Measurements from ENCODE around the gene EYA2.

Gene EYA2

DNA sequence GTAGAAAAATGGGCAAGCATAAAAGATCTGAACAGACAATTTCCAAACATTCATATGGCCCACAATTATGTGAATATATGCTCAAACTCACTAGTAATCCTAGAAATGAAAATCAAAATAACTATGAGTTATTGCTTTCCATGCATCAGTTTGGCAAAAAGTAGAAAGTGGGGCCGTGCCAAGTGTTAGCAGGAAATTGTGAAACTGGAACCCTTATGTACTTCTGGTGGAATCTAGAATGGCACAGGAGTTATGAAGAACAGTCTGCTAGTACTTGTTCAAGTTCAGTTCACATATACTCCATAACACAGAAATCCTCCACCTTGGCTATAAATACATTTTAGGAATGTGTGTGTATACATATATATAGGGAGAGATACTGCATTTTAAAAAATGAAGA, 89.8 kb downstream of the EYA2 start:
- peak; percentile 69 for DNase-seq

DNA sequence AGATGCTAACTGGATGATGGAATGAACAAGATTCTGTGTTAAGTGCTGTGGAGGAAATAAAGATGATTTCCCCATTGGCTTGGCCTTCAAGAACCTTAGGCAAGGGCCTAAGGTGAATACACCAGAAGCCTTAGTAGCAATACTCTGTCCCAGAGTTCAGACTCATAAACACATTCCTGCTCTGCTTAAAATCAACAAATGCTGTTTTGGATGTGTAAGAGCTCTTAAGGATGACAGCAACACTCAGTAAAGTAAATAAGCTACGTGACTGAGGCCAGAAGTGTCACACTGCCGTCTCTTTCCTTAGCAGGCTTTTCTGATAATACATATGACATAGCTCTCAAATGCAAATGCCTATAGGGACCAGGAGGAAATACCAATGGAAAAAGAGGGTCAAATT, 90.6 kb downstream of the EYA2 start:
- no peak for DNase-seq

GRCh38 chr20:46985671-46986070, 91.0 kb downstream of the EYA2 start:
- no peak for DNase-seq

DNA sequence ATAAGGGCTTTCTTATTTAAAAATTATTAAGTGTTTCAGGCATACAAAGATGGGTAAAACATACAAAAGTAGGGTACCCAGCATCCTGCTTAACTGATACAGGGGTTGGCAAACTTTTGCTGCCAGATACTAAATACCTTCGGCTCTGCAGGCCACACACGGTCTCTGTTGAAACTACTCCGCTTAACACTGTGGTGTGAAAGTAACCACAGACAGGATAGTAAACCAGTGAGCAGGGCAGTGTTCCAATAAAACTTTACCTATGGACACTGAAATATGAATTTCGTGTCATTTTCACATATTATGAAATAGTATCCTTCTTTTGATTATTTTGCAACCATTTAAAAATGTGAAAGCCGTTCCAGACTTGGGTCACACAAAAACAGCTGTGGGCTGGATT, 92.4 kb downstream of the EYA2 start:
- peak; percentile 25 for DNase-seq

- DNase-seq, result no peak
Measured at GRCh38 chr20:46990017-46990595, 95.5 kb downstream of the EYA2 start.

DNA sequence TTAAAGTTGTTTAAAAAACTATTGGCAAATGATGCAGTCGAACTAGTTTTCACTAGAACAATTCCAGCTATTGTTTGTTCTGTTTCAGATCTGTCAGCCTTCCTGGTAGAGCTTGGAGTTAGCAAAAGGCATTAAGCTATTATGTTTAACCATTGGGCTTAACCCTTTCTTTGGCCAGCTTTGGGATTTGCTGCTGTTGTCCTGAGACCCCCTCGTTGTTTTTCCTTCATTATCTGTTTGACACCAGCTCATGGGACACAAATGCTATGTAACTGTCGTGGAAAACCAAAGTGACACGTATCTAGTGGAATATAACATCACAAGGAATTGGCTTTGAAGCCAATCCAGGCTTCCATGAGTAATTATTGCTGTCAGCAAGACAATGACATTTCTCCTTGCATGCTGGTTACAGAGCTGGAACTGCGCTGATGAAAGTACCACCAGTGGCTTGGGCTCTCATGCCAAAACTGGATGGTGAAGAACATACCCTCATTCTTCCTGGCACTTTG, 96.0 kb downstream of the EYA2 start:
- DNase-seq, result no peak

DNA sequence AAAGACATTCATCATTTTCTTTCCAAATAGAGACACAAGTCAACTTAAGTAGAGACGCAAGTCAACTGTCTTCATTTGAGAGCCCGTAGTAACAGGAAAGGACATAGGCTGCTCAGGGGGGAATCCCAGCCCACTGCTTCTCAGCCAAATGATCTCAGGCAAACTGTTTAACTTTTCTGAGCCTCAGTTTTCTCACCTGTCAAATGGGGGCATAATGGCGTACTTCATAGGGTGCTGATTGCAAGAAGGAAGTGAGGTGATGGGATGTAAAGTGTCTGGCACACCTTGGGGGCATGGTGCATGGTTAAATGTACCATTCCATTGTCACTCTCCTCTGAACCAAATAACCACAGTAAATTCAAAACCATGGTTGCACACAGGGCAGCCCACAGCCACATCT, 96.5 kb downstream of the EYA2 start:
- DNase-seq, result no peak

GRCh38 chr20:46991880-46992639, 97.4 kb downstream of the EYA2 start:
- no peak for DNase-seq

- DNase-seq, result no peak
Measured at GRCh38 chr20:46992640-46993035, 98.0 kb downstream of the EYA2 start.

DNA sequence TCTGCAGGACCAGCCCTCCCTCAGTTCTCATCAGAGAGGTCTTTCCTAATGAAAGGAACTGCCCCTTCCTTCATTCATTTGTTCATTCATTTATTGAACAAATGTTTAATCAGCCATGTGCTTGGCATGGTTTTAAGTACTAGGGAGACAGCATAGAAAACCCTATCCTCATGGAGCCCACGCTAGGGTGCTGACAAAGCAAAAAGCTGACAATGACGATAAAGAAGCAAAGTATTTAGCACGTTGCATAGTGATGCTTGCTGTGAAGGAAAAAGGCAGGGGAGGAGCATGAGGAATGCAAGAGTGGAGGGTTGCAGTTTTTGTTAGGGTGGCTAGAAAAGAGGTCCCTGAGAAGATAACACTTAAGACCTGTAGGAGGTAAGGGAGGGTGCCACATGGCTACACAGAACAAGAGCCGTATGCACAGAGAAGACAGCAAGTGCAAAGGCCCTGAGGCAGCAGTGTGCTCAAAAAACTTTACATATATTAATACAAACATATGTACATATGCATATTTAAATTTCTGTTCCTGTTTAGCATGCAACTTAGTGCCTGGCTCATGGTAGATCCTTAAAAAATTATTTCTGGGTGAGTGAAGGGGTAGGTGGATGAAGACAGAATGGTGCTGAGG, 98.9 kb downstream of the EYA2 start:
- DNase-seq, result no peak

DNA sequence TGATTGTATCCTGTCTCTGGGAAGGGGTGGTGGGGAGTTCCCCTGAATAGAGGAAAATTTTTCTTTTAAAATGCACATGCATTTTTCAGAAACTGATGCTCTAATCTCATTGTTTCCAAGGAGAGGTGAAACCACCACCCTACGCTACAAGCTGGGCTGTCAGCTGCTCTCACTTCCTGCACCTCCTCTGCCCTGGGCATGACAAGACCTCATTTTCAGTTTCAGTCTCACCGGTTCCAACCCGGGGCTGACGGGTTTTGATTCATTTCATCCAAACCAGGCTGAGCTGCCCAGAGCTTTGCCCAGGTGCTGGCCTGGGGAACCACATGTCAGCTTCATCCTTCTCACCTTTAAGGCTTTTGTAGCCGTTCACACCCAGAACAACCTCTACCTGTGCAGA, 99.7 kb downstream of the EYA2 start:
- no peak for DNase-seq

DNA sequence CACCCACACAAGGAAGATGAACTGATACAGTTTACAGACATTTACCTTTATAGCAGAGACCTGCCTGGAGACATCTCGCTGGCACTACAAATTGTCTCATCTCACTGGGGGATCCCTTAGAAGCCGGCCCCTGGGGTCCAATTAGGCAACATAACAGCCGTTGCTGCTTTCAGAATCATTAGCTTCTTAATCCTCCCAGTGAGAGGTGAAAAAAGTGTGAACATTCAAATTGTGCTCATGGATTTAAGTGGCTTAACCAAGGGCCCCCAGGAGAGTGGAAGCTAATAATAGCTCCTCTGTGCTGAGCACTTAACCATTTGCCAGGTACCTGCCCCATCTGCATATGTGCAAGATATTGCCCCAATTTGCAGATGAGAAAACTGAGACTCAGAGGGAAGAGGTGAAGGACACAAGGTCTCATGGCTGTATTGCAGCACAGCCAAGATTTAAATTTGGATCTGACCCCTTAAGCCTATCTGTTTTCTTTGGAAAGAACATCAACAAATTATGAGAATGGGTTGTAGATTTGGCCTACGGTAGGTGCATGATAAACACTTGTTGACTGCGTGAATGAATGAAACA, 101.0 kb downstream of the EYA2 start:
- no peak for DNase-seq

GRCh38 chr20:46997187-46997586, 102.5 kb downstream of the EYA2 start:
- DNase-seq, result no peak

DNA sequence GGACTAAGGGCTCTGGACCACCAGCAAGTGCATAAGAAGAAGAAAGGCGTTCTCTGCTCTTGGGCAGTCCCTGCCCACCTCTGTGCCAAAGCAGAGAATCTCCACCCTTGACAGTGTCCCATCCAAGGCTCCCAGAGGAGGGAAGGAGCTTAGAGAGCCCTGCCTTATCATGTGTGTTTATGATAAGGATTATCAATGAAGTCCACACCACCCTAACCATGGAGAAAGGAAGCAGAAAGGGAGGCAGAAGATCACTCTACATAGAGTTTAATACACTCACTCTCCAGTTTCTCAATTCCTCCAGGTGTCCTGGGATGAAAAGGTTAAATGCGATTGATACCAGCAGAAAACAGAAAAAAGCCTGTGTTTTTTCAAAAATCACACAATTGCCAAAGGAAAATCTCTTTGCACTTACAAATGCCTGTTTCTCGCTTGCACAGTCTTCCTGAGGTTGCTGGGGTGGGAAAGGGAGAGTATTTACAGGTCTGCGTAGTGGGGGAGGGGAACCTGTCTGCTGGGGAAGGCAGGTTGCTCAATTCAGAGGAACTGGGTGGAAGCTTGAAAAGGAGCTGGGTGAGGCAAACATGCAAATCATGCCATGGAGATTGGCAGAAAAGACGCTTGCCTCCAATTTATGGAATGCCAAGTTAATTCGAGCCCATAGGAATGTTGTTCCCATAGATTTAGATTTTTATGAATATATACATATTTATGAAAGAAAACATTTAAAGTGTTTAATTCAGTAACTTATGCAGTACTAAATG, 104.0 kb downstream of the EYA2 start:
- no peak for DNase-seq

DNA sequence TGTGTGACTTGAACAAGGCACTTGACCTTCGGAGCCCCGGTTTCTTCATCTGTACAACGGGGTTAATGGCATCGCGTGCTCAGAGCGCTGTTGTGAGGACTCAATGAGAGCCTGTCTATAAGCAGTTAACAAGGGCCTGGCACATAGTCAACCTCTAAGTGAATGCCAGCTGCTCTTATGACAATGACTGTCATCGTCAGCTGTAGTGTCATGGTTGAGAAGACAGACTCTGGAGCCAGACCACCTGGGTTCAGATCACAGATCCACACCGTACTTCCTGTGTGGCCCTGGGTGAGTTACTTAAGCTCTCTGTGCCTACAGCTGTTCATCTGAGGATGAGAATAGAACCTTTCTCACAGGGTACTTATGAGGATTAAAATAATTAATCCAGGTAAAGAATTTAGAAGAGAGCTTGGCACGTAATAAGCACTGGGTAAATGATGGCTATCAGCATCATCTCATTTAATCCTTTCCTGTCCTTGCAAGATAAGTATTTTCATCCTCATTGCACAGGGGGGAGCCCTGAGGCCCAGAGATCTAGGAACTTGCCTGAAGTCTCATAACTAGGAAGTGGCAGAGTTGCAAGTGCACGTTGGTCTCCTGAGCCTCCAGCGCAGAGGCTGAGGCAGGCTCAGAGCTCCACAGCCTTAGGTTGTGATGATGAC, 105.3 kb downstream of the EYA2 start:
- DNase-seq, result no peak

DNA sequence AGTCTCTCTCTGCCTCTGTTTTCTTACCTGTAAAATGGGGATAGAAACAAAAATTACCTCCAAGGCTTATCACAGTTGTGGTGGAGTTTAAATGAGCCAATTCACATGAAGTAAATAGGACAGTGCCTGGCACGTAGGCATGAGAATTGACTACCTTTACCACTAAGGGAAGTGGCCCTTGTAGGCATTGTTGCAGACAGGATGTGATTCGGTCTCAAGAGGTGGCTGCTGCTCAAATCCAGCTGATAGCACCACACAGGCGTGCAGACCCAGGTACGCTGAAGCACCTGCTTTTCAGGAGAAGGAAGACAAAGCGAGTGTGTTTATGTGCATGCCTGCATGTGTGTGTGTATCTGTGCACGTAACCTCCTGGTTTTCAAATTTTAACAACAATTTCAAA, 108.6 kb downstream of the EYA2 start:
- no peak for DNase-seq

GRCh38 chr20:47004179-47004578, 109.5 kb downstream of the EYA2 start:
- no peak for DNase-seq

DNA sequence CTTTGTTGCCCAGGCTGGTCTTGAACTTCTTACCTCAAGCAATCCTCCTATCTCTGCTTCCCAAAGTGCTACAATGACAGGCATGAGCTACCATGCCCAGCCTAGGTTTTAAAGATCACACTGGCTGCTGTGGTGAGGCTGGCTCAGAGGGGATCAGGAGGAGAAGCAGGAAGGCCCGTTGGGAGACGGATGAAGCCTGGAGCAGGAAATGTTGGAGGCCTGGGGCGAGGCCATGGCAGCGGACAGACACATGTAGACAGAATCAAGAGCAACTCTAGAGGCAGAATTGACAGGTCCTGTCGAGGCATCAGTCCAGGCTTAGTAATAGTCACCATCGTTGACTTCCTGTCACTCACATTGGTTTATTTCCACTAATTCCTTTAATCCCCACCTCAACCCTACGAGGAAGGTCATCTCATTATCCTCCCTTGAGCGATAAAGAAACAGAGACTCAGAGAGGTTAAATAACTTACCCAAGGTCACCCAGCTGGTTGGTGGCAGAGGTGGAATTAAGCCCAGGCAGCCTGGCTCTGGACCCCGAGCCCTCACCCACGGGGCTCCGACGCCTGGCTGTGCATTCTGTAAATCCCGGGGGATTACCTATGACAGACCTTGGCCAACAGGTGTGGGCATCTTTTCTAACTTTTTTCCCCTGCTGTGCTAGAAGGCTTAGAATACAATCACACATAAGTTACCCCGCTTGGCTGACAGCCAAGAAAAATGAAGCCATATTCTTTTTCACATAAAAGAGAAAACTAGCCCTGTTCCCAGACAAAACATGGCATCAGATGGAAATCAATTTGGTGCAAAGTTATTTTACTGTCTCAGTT, 113.4 kb downstream of the EYA2 start:
- no peak for DNase-seq

GRCh38 chr20:47008842-47009518, 114.3 kb downstream of the EYA2 start:
- DNase-seq, result no peak

- DNase-seq, result no peak
Measured at GRCh38 chr20:47009784-47010183, 115.1 kb downstream of the EYA2 start.

GRCh38 chr20:47011984-47012383, 117.3 kb downstream of the EYA2 start:
- no peak for DNase-seq
